NCI-H2227 (cell line): ENCODE data around the gene PELI1.

ENCODE experiments used
- DNase-seq: peaks from one replicate; lab custom pipeline; 2025; ENCODE audit not compliant: unreplicated experiment; lab: John Stamatoyannopoulos, UW

The PELI1 gene, protein sequence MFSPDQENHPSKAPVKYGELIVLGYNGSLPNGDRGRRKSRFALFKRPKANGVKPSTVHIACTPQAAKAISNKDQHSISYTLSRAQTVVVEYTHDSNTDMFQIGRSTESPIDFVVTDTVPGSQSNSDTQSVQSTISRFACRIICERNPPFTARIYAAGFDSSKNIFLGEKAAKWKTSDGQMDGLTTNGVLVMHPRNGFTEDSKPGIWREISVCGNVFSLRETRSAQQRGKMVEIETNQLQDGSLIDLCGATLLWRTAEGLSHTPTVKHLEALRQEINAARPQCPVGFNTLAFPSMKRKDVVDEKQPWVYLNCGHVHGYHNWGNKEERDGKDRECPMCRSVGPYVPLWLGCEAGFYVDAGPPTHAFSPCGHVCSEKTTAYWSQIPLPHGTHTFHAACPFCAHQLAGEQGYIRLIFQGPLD

GRCh38 chr2:64144057-64145013, at the start of gene PELI1:
PELI1 (minus strand) TSS chr2:64144420; CDS start chr2:64108310, 36,110 bp downstream.
- DNase-seq: peak; percentile 98

- no peak for DNase-seq
Measured at GRCh38 chr2:64193491-64193890, 49.3 kb upstream of the PELI1 start.

- DNase-seq: no peak
Measured at GRCh38 chr2:64192664-64193105, 48.5 kb upstream of the PELI1 start.

- DNase-seq: no peak
Measured at GRCh38 chr2:64192125-64192479, 47.9 kb upstream of the PELI1 start.

DNA sequence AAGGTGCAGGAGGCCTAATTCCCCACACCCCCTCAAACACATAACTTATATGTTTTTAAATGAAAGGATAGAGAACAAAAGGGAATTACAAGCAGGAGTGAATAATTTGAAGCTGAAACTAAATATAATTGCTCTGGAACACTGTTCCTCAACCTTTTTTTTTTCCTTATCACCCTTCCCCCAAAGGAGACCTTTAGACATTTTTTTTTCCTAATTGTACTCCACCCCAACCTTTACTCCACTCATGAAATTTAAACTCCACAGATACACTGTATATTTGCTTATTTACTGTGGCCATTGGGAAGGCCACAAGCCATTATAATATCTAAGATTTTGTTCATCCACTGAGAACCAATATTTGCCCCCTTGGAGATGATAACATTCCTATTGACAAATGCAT, 45.4 kb upstream of the PELI1 start:
- no peak for DNase-seq

DNA sequence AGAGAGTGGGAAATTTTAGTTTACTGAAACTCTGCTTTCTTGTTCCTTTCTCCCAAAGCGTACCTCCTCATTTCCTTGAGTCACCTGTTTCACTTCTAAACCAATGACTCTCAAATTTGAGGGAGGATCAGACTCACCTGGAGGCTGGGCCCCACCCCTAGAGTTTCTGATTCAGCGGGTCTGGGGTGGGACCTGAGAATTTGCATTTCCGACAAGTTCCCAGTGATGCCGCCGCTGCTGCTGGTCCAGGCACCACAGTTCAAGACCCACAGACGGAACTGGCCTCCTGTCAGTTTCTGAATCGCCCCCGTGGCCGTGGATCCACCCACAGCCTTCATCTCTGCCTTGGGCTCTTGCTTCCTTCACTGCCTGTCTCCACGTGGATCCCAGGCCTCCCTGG, 44.9 kb upstream of the PELI1 start:
- no peak for DNase-seq

DNA sequence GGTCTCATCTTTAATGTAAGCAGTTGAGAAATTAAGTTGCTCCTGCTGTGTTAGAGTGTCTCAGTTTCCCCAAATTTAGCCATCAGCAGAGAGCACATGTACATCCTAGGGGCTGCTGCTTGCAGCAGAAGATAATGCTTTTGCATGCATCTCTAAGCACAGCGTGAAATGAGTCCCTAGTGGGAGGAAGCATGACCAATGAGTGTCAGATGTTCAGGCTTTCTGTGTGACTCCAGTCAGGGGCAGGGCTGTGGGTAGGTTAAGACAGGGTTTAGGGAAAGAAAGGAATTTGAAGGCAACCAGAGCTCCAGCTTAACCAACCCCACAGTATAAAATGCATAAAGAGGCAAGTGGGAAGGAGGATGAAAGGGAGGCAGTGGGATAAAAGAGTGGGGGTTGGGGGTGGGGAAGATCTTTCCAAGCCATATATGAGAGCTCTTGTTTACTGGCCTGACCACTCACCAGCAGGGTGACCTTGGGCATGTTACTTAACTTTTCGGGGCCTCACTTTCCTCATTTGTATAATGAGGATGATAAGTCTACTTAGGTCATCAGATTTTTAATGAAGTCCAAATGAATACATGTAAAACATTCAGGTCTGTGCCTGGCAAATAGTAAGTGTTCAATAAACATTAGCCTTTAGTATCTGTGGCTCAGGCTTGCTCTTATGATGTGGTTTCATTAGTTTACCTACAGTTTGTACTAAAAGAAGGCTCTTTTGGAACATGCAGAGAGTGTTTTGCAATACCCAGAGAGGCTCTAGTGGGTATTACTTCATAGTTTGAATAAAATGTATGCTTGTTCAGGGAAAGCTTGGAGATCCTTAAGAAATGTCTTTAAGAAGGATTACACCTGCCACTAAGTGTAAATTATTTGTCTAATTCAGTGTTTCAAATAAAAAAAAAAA, 42.7 kb upstream of the PELI1 start:
- no peak for DNase-seq

DNA sequence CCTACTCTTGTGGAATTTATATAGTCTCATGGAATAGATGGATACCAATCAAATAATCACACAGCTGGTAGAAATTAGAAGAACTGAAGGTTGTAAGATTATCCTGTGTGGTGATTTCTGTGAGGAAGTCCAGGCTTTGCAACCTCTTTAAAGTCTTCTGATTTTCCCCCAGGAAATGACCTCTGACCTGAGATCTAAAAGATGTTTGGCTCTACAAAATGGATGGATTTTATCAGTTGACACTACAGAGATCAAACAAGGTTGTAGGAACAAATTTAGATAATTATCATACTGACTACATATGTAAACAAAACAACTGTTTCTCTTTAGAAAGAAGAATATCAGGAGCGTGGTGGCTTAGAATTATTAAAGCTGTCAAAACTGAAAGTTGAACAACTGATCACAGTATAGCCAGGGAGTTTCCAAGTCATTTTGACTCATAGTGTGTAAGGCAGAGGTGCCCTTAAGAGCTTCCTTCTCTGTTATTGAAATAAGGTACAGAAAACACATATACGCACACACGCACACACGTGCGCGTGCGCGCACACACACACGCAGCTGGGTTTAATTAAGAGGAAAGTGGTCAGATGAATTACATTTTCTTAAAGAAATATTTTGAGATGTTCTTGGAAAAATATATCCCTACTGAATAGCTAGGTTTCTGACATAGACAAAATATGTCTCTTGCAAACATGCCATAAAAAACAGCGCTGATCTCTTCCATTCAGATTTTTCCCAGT, 35.5 kb upstream of the PELI1 start:
- no peak for DNase-seq

- DNase-seq: no peak
Measured at GRCh38 chr2:64177315-64177714, 33.1 kb upstream of the PELI1 start.

DNA sequence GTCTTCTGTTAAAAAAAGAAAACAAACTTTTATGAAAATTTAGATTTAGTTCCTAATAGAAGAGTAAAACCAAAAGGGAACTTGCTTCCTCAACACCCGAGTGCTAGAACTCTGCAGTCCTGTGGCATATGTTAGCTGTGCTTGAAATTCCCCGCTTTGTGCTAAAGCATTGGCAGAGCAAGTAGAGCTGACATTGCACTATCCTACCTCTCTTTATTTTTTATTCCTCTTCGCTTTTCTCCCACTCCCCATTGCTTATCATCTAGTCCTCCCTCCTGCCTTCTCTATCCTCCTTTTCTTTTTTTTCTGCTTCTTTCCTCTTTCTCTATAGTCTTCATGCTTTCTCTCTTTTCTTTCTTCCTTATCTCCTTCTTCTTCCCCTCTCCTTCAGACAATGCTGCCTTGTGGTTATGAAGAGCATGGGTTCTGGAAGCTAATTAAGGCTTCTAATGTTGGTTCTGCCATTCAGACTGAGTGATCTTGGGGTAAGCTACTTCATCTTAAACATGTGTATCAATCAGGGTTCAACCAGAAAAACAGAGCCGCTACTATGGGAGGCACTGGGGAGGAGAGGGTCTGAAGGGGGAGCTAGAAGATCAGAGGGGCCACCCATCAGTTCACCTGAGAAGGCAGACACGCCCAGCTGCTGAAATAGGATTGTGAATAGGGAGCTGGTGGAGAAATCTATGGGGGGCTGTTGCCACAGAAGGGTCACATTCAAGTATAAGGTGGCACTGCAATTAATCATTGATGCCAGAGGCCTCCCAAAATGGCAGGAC, 31.4 kb upstream of the PELI1 start:
- no peak for DNase-seq

DNA sequence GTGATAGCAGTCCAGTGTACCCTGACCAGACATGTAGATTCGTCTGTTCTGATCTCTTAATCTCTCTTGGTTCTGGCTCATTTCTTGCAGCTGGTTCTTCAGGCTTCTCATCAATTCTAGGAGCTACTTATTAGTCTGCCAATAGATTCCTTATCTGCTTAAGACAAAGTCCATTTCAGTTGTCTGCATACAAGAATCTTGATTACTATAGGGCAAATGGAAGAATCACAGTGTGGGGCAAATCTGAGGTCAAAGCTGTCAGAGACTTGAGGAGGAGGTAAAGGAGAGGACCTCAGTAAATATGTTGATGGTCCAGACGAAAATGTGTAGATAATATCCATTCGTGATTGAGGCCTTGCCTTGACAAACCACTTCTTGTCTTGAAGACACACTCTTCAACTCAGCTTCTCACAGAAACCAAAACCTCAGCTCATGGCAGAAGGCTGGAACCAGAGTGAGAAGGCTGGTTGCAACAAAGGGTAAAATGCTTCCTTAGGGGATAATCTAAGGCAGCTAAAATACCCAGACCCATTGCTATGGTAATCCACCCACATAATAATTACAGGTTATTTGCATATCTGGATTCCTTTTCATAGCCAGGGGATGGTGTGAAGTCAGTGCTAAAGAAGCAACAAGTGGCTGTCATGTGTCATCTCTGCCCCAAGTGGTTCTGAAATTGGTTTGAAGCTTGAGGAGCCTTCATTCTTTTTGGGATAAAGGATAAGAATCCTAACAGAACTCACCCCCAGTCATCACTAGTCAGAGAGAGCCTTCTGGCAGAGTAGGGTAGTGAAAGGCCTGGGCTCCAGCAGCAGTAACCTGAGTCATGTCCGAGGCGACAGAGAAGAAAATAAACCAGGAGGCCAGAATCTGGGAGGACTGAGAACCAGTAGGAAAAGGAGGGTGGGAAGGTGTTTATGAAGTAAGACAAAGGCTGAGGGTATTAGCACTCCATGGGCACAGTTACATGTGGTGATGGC, 29.2 kb upstream of the PELI1 start:
- no peak for DNase-seq

DNA sequence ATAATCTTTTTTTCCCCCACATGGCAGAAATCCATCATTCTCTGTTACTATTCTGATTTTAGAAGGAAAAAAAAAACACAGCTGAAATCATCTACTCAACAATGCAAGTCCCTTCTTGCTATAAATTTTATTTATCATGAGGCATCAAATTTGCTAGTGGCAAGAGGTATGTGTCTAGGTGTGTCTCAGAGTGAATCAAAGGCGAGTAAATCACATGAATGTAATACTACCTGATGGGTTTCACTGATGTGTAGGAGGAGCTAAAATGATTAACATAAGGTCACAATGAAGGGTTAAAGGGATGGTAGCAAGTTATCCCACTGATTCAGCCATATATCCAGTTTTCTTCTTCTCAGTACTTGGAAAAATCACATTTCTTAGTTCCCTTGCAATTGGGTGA, 24.5 kb upstream of the PELI1 start:
- no peak for DNase-seq

GRCh38 chr2:64168201-64168600, 24.0 kb upstream of the PELI1 start:
- no peak for DNase-seq

- DNase-seq: no peak
Measured at GRCh38 chr2:64166637-64167420, 22.6 kb upstream of the PELI1 start.

DNA sequence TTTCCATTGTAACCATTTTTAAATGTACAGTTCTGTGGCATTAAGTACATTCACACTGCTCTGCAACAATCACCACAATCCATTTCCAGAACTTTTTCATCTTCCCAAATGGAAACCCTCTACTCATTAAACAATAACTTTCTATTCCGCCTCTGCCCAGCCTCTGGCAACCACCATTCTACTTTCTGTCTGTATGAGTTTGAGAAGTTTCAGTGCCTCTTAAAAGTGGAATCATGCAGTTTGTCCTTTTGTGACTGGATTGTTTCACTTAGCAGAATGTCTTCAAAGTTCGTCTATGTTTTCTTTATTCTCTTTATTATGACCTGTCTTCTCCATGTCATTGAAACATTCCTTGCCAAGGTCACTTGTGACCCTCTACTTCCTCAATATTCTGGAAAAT, 22.0 kb upstream of the PELI1 start:
- DNase-seq: no peak

- DNase-seq: no peak
Measured at GRCh38 chr2:64165706-64166105, 21.5 kb upstream of the PELI1 start.

GRCh38 chr2:64164629-64165028, 20.4 kb upstream of the PELI1 start:
- no peak for DNase-seq

DNA sequence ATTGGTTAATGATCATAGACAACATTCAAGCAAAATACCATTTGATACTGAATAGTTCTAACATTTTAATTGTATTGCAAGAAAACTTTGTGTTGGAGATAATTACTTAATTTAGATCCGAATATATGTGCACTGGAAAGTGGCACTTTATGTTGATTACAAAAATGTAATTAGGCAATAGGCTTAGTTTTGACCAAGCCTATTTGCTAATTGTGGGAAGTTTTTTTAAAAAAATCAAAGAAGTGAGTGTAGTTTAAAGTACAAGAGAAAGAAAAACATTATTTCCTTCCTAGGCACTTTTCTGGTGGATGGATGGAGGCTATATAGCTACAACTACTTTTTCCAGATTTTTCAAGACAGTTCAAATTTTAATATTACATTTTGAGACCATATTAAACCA, 18.3 kb upstream of the PELI1 start:
- DNase-seq: no peak
